Stimulated activated CD8-positive, alpha-beta memory T cell treated with anti-CD3 and anti-CD28 coated beads, Interleukin-4, amount 100 ng/mL, for 24 hours (primary cell): ENCODE results near the gene KIFBP.

Source experiments
- DNase-seq: peaks from one replicate; pipeline ENCODE4 v3.0.0-alpha.2; 2020; ENCODE audit warnings: low read depth

The KIFBP gene

DNA sequence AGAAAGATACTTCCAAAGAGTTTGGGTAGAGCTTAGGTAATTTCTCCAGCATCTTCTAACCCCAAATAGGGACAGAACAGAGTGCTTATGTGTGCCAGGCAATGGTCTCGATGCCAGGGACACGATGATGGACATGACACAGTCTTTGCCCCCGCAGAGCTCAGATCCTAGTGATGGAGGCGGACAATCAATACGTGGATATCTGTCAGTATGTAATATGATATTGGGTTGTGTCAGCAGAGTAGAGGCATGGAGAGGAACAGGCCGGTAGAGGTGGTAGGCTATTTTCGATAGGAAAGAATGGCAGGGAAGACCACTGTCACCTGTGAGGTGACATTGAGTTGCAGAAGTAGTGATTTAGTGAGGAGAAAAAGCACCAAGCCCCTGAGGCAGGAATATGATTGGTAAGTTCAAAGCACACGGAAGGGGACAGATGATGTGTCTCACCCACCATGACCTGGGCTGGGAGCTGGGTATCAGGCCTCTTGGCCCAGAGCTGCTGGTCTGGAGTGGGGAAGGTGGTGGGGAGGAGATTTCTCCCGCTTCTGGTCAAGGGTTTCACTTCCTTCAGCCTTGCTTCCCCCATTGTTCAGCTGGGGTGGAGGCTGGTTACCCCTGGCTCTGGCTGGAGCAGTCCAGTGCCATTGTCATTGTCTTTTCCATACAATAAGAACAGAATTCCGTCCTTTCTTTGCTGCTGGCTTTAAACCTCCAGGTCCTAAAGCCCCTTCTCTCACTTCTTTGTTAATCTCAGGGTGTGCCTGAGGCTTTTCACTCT is 63.3 kb downstream of the KIFBP start:
- DNase-seq: no peak

DNA sequence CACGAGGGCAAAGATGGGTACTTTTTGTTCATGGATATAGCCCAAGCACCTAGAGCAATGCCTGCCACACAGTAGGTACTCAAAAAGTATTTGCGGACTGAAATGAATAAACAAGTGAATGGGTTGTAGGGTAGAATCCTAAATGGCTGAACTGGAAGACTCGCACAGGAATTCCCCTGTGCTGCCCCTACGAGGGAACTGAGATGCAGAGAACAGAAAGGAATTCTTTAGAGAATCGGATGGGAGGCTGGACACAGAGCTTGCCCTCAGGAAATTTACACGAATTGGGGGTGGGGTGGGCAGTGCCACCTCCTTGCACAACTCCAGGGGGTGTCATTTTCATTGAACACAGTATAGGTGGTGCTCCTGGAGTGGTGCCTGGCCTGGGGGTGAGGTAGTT is 64.1 kb downstream of the KIFBP start:
- no peak for DNase-seq

DNA sequence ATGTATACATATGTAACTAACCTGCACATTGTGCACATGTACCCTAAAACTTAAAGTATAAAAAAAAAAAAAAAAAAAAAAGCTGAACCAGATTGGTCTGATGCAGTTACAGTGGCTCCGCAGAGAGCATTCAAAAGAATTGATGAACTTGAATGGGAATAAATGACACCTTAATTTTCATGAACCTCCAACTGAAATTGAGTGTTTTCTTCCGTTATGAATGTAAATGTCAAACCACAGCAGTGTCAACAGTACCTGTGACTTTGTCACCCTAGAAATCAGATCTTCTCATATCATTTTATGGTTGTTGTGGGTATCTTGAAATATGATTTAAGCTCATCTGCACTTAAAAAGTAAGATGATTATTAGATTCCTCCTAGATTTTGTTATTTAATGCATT is 66.6 kb downstream of the KIFBP start:
- DNase-seq: no peak

DNA sequence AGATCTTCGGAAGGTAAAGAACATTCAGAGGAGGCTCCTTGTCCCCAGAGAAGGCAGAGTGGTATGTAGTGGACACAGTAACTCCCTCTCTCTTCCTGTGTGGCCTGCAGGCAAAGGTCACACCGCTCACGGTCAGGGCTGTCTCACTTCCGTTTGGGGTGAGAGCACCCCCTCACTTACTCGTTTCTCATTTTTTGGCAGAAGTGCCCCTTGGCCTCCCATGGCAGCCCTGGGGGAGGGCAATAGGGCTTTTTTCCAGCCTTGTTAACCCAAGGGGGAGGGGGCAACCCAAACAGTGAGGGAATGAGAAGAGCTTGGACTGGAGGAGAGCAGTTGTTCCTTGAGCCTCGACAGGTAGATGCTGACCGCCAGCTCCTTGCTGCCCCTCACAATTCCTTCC is 67.5 kb downstream of the KIFBP start:
- DNase-seq: no peak

DNA sequence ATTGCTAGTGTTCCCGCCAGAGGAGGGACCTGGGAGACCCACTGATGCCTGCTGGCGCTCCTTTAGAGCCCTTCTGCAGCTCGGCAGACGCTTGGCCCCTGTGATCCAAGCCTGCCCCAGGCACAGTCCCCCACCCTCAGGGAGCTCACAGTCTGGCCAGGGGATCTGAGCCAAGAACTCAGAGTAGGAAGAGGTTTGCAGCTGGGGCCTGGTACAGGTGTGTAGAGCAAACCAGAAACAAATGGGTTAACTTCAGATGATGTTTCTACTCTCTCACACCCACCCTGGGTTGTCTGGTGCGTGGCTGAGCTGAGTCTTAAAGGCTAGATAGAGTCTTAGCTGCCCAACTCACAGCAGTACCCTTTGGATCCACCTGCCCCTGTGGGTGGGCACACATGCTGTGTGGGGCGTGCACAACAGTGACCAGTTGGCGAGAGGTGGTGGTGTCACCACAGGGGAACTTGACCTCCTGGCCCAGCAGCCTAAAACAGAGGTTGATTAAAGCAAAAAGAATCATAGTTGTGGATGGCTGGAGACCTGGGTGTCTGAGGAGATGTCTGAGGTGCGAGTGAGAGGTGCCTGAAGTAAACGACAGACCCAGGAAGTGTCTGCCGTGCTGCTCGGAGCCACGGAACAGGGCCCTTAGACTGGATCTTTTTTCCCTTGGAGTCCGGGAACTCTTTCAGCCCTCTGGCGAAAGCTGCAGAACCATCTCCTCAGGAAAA is 68.1 kb downstream of the KIFBP start:
- DNase-seq: no peak

DNA sequence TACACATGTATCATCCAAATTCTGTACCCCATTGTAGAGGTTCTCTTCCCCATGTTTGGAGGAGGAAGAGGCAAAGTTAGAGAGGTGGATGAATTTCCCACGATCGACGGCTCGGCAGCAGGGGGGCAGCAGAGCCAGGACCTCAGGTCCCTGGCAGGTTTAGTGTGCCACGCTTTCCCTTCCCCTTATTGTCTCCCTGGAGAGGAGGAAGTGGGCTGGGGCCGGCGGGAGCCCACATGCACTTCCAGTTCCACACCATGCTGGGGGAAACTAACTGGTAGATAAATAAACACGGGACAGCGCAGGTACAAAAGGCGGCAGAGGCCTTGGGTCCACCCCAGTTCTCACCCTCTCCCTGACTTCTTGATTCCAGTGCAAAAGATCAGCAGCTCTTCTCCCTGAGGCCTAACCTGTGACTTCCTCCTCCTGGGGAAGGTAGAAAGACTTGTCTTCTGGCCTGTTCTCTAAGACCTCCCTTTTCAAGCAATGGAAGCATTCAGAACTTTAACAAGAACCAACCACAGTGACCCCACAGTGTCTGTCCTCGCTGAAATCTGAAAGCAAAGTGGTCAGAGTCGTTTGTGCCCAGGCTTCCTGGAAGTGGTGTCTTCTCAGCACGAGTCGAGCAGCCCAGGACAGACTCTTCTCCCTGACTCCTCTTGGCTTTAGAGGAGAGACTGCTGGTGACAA is 68.8 kb downstream of the KIFBP start:
- no peak for DNase-seq

DNA sequence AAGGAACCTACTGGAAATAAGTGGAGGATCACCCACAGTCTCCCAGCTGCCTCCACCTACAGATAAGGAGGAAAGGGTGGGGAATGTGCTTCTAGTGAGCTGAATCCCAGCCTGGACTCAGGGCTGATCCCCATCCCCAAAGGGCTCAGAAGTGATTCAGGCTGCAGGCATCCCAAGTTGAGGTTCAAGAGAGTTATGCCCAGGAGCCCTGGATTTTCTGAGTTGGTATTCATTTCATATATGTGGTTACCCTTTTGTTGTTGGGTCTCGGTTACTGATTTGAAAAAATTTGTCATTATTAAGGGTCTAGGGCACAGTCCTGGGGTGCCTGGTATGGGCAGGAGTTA is 69.3 kb downstream of the KIFBP start:
- DNase-seq: no peak

DNA sequence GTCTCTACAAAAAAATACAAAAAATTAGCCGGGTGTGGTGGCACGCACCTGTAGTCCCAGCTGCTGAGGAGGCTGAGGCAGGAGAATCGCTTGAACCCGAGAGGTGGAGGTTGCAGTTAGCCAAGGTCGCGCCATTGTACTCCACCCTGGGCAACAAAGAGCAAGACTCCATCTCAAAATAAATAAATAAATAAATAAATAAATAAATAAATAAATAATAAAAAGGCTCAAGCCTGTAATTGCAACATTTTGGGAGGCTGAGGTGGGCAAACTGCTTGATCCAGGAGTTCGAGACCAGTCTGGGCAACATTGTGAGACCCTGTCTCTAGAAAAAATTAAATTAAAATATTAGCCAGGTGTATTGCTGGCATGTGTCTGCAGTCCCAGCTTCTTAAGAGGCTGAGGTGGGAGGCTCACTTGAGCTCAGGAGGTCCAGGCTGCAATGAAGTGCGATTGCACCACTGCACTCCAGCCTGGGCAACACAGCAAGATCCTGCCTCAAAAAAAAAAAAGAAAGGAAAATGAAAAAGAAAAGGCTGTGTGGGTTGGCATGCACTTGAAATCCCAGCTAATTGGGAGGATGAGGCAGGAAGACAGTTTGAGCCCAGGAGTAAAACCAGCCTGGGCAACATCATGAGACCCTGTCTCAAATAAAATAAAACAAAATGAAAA is 71.7 kb downstream of the KIFBP start:
- DNase-seq: no peak

DNA sequence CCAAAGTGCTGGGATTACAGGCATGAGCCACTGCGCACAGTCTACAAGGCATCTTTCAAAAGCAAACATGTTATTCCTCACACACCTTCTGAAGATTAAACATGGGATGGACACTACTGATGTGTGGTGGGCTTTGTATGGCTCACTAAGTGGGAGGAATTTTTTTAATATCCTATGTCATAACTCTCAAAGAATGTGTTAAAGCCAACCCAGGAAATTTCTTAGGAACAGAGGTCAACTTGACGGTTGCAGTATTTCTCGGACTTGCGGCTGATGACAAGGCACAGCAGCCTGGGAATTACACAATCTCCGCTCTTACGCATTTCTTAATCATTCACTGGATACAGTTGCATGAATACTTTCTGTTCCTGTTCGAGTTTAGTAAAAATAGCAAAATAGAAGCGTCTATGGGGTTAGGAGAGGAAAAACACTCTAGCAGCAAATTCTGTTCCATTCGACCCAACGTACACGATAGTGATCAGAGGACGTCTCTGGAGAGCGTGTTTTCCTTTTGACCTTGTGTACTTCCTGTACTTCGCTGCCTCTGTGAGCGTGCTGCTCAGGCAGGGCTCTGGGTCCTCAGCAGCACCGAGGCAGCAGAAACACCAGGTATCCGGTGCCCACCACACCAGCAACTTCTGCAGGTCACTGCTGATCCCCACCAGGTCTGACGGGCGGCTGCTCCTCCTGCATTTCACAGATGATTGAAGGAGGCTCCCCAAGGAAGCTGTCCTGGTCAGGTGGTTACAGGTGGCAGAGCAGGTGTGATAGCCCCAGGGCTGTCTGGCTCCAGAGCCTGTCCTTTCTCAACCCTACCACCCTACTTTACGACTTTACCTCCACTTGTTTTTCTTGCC is 72.9 kb downstream of the KIFBP start:
- DNase-seq: no peak

DNA sequence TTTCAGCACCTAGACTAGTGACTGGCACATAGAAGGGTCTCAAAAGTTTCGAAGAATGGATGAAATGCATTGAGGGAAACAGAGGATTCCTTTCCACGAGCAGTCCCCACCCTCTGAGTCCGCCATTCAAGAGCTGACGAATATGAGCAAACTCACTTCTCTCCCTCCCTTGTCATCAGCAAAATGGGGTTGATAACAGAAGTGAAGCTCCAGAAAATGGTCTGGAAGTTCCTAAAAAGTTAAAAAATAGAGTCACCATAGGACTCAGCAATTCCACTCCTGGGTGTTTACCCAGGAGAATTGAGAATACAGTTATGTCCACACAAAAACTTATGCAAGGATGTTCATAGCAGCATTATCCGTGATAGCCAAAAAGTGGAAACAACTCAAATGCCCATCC is 74.3 kb downstream of the KIFBP start:
- DNase-seq: no peak

DNA sequence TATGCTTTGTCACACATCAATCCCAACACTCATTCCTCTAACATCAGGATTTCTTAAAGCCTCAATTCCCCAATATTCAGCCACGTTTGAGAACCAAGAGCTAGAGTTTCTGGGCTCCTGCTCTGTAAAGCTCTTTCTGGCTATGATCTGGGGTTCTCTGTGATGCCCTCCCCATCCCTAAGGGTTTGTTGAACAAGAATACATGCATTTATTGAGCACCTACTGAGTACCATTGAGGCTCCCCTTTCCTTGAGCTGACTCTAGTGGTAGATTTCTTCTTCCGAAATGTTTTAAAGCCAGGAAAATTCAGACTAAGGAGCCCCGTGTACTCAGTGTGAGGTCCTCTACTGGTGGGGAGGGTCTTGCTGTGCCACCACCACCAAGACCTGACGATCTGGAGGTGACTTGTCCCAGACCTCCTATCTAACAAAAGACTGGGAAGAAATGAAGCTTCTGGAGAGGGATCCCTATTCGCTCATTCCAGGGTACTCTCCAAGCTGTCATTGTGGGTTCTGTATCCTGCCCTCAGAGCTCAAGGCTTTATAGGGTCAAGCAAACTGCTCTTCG is 76.2 kb downstream of the KIFBP start:
- no peak for DNase-seq

DNA sequence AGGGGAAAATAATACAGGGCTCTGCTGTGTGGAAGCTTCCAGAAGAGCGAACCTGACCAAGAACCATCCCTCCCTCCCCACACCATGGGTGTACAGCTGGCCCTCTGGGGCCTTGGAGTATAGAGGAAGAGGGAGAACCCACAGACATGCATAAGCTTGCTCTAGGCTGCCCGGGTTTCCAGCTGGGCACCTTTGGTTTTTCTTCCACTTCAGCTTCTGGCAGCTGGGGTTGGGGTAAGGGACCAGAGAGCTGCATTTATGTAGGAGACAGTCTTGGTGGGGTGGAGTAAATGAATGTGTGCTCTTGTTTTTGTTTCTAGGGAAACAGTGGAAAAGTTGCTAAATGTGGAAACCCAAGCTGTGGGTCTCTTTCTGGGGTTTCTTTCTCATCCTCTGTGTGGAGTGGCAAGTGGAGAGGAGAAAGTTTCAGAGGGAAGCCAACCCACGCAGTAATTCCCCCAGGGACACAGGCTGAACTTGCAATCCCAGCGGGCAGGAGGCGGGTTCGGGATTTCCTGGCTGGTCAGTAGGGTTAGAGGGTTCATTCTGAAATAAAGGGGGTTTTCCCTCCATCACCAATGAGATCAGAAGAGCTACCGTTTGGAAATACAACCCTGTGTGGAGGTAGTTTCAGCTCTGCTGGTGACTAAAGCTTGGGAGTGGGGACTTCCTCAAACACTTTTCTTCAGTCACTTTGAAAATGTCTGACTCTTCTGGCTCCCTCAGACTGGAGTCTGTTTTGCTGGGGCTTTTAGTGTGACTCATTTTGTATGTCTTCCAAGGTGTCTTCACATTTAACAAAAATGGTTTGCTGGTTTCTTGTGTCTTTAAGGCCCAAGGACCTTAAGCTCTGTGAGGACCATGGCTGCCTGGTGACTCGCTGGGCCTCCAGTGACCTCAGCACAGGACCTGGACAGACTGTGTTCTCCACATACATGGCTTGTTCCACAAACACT is 77.1 kb downstream of the KIFBP start:
- DNase-seq: no peak
